Anterior cingulate cortex (tissue), 58 donors: ENCODE data around the gene ZNF536.
"Not testable (repeated sequence)": the region's sequence is repeated elsewhere in the genome, so short reads cannot be mapped to it uniquely, and the experiment has no call there.

Source experiments
- DNase-seq, 58 donors: peaks; one replicate each; lab custom pipeline; 2025; lab: John Stamatoyannopoulos, UW

ZNF536 gene

GRCh38 chr19:30466598-30466997 lies 94.4 kb downstream of the ZNF536 start:
- not testable (repeated sequence) for DNase-seq

DNA sequence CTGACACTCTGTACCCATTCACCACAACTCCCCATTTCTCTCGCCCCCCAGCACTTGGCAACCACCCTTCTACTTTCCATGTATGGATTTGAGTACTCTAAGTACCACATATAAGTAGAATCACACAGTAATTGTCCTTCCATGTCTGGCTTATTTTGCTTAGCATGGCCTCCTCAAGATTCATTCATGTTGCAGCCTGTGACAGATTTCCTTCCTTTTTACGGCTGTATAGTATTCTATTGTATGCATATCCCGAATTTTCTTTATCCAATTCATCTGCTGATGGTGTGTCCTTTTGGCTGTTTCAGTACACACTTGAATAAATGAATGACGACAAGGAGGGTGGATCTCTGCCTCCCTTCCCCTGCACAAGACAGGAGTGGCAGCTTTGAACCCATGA lies 95.1 kb downstream of the ZNF536 start:
- DNase-seq = no peak

GRCh38 chr19:30469774-30470173 lies 97.6 kb downstream of the ZNF536 start:
- DNase-seq = no peak

GRCh38 chr19:30471441-30471840 lies 99.3 kb downstream of the ZNF536 start:
- no peak for DNase-seq

DNA sequence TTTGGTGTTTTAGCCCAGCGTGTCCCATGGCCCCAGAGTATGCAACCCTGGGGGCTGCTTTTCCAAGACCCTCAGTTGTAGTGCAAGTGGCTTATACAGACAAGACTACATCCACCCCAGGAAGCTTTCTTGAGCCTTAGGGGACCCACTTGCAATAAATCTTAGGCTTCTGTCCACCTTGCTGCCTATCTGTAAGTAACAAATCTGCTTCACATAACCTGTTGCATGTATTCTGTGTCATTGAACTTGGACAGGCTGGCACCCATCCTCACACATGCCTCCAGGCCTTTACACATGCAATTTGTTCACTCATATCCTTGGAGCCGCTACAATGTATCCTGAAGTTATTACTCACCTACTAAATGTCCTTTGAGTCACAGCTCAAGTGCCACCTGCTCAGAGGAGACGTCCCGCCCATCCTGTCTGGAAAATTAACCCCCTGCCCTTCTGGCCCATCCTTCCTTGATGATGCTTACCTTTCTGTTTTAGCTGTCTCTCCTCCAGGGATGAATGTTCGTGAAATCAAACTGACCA lies 101.2 kb downstream of the ZNF536 start:
- DNase-seq = no peak

DNA sequence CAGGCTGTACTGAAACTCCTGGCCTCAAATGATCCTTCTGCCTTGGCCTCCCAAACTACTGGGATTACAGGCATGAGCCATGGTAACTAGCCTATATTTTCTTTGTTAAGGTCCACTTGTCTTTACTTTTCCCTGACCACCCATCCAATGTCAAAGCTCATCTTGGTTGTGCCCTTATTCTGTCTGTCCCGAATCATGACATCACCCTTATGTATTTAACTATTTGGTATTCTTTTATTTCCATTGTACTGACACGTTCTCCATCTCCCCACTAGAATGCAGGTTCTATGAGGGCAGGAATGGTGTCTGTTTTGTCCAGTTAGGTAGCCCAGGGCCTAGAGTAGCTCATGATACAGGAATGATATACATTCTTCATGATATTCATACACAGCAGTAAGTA lies 104.8 kb downstream of the ZNF536 start:
- no peak for DNase-seq

DNA sequence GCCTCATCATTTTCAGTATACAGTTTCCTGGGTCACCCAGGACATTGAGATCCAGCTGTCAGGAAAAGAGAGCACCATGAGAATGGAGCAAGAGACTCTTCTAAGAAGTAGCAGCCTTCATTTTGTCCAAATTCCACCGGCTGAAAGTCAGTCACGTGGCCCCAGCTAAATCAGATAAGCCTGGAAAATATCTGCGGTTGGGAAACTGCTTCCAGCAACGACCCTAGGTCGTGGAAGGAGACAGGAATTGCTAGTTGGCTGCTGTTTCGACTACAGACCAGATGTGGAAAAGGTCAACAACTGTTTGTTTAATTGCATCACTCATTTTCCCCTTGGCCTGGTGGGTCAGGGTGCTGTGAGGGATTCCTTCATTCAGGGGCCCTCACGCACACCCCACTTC lies 107.0 kb downstream of the ZNF536 start:
- no peak for DNase-seq

GRCh38 chr19:30480097-30480496 lies 107.9 kb downstream of the ZNF536 start:
- DNase-seq = no peak

GRCh38 chr19:30481063-30481462 lies 108.9 kb downstream of the ZNF536 start:
- DNase-seq = no peak

DNA sequence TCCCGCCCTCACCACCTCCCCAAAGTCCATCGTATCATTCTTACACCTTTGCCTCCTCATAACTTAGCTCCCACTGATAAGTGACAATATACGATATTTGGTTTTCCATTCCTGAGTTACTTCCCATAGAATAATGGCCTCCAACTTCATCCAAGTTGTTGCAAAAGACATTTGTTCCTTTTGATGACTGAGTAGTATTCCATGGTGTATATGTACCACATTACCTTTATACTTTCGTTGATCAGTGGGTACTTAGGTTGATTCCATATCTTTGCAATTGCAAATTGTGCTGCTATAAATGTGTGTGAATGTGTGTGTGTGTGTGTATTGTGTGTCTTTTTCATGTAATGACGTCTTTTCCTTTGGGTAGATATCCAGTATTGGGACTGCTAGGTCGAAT lies 109.6 kb downstream of the ZNF536 start:
- DNase-seq = no peak

DNA sequence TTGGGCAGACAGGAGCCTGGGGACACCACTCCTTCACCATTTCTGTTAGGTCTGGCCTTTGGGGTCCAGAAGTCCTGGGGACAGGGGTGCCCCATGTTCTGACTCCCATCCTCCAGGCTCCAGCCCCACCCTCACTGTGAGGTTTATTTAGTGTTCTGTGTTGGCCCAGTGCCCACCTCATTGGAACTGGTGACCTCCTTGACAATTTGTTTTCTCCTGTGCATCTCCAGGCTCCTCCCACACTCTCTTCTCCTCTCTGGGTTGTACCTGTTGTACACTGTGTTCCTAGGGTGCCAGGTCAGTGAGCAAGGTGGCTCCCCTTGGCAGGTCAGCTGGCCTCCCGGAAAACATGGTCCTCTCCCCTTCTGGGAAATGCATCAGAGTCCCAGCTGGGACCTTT lies 110.8 kb downstream of the ZNF536 start:
- no peak for DNase-seq

- not testable (repeated sequence) for DNase-seq
Measured at GRCh38 chr19:30486250-30486649, 114.1 kb downstream of the ZNF536 start.

- no peak for DNase-seq
Measured at GRCh38 chr19:30487178-30487577, 115.0 kb downstream of the ZNF536 start.

GRCh38 chr19:30488191-30488590 lies 116.0 kb downstream of the ZNF536 start:
- no peak for DNase-seq

DNA sequence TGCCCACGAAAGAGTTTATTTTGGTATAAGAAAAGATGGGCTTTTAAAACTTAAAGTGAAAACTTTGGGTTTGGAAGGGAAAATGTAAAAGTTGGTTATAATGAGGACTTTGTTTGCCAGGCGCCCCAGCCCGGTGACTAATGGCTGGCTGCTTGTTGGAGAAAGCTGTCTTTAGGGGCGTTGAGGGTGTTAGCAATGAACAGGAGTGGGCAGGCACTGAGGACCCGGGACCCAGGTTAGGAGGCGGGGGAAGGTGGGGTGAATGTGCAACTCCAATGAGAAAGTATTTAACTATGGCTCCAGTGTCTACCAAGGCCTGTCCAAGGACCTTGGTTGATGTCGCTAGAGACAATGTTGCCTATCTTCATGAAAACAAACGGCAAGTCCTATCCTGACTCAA lies 118.6 kb downstream of the ZNF536 start:
- DNase-seq = no peak

GRCh38 chr19:30492586-30493270 lies 120.5 kb downstream of the ZNF536 start:
- no peak for DNase-seq

DNA sequence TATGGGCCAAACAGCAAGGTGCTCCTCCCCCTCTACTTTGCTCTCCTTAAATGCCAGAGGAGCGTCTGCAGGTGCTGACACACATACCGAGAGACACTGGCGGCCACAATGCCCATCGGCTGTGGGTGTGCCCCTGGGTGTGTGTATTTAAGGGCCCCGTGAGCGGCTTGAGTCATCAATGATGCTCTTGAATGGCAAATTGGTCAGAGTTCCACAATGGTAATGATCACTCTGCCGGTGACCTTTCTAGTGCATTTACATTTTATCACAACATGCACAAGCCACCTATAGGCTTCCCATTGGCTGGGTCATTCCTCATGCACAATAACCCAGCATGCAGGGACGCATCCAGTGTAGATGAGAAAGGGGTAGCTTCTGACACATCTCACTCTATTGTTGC lies 124.8 kb downstream of the ZNF536 start:
- no peak for DNase-seq

DNA sequence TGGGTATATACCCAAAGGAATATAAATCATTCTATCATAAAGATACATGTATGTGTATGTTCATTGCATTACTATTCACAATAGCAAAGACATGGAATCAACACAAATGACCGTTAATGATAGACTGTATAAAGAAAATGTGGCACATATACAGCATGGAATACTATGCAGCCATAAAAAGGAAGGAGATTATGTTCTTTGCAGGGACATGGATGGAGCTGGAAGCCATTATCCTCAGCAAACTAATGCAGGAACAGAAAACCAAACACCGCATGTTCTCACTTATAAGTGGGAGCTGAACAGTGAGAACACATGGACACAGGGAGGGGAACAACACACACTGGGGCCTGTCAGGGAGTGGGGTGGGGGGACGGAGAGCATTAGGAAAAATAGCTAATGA lies 125.9 kb downstream of the ZNF536 start:
- DNase-seq = not testable (repeated sequence)

- DNase-seq = peak in 25 of 58 donors; percentile 2 to 52 (median 18)
Measured at GRCh38 chr19:30498707-30499106, 126.5 kb downstream of the ZNF536 start.

DNA sequence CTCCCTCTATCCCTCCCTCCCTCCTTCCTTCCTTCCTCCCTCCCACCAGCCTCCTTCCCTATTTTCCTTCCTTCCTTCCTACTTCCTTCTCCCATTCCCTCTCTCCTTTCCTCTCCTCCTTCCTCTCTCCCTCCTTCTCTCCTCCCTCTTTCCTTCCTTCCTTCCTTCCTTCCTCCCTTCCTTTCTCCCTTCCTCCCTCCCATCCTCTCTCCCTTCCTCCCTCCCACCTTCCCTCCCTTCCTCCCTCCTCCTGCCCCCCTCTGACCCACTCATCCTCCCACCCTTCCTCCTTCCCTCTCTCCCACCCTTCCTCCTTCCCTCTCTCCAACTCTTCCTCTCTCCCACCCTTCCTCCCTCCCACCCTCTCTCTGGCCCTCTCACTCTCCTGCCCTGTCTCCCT lies 132.1 kb downstream of the ZNF536 start:
- no peak for DNase-seq

DNA sequence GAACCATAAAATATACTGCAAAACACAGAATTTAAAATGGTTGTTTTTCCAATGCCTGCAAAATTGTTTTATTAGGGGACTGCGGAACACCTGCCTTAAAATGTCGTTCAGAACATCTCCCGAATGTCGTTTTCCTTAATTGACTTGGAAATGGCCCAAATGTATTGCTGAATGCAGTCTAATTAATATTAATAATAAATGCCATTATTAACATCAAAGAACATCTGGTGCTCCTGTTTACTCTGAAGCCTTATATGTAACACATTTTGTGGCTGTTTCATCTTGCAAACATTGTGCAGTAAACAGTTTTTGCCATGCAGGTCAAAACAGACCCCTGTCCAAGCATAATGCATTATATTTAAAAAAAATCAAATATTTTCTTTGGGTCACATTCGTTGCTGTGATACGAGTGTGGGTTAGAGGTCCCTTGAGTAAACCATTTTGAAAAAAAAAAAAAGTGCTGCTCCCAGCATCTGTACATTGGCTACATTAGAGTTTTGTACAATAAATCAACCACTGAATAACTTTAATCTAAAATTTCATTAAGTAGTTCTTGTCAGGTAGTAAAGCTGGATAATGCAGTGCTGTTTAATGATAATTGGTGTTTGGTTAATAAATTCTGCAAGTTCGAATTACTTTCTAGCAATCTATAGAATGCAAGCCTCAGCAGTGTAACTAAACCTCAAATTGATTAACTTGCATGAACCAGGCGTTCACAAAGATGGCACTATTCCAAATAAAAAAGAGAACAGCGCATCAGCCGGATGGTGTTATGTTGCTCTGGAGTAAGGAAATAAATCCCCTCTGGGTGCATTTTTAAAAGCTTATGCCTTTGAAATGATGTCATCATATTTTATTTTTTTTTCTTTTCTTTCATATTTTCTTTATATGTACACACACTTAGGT lies 140.2 kb downstream of the ZNF536 start:
- no peak for DNase-seq

DNA sequence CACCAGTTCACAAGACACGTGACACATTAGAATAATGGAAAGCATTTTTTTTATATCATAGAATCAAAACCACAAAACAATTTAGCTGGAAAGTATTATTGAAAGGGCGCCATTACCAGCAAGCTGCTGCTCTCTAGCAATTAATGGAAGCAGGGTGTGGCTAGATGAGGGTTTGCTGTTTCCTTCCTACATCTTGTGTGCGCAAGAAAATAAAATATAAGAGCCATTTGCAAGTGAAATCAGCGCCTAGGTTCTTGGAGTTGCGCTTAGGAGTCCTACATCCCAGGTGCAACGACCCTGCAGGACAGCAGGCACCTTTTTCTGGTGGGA lies 140.9 kb downstream of the ZNF536 start:
- no peak for DNase-seq
